GM12873 (cell line): ENCODE measurements around the gene RSPO1.

Source experiments
- CTCF ChIP-seq: IDR thresholded peaks from 2 replicates; pipeline ENCODE4 v1.5.1; 2012; ENCODE audit warnings: low read depth, mild to moderate bottlenecking, moderate library complexity, low read length, control low read depth; ENCODE audit not compliant: insufficient read depth; ENCODE audit errors: missing control alignments

Gene RSPO1

GRCh38 chr1:37672136-37672870 lies 37.6 kb upstream of the RSPO1 start:
- no peak for TF ChIP-seq CTCF

DNA sequence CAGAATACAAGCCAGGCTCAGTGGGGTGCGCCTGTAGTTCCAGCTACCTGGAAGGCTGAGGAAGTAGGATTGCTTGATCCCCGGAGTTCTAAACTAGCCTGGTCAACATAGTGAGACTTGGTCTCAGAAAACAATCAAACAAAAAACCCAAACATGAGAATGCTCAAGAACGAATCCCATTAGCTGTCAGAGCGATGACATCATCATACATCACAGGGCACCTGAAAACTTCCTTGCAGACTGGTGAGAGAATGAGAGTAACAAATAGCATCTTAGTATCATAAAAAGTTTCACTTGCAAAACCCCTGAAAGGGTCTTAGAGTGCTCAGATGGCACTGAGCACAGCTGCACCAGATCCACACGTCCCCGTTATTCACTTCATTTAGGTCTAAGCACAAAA lies 36.6 kb upstream of the RSPO1 start:
- TF ChIP-seq CTCF = no peak

DNA sequence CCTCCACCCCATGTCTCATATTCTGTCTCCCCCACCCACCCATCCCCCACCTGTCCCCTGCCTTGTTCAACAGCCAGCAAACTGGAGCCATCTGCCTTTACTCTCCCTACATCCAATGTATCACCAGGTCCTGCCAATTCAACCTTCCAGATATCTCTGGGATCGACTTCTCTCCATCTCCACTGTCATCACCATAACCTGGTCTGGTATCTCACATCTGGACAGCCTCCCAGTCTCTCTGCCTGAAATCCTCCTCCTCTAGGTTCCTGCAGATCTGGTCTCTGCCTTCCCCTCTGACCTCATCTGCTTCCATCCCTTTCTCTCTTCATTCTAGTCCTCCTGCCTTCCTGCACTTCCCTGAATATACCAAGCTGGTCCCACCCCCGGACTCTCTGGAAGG lies 35.4 kb upstream of the RSPO1 start:
- no peak for TF ChIP-seq CTCF

GRCh38 chr1:37667023-37667671 lies 32.5 kb upstream of the RSPO1 start:
- no peak for TF ChIP-seq CTCF

- TF ChIP-seq CTCF = no peak
Observed at GRCh38 chr1:37666241-37666867, 31.7 kb upstream of the RSPO1 start.

DNA sequence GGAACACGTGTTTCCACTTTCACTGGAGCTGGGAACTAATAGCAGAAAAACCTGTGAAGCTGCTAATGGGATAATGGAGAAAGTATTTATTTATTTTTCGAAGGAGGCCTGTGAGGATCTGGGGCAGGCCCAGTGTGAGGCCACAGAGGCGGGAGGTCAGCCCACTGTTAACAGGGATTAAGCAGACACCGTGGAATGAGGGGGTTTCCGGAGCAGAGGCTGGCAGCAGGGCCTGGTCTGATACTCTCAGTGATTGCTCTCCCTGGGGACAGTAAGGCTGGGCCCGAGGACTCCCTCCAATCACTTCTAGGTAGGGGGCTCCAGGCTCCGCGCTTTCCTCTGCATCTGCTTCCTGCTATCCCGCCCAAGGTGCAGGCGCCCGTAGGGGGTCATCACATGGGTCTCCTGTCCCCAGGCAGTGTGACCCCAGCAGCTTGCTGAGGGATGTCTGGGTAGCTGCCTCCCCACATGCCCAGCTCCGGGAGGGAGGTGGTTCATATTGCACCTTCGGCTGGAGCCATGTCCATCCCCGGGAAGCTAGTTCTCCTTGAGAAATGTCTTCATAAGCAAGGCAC lies 28.8 kb upstream of the RSPO1 start:
- no peak for TF ChIP-seq CTCF
